ENCODE data around the gene HPCAL1. TPM values are rescaled to one million over a fixed set of nuclear protein-coding genes. Genes with fewer than 3 reads are reported as not detected.

HPCAL1 gene
- total RNA-seq, 2 experiments from 2014 or later: 109 to 114 TPM

DNA sequence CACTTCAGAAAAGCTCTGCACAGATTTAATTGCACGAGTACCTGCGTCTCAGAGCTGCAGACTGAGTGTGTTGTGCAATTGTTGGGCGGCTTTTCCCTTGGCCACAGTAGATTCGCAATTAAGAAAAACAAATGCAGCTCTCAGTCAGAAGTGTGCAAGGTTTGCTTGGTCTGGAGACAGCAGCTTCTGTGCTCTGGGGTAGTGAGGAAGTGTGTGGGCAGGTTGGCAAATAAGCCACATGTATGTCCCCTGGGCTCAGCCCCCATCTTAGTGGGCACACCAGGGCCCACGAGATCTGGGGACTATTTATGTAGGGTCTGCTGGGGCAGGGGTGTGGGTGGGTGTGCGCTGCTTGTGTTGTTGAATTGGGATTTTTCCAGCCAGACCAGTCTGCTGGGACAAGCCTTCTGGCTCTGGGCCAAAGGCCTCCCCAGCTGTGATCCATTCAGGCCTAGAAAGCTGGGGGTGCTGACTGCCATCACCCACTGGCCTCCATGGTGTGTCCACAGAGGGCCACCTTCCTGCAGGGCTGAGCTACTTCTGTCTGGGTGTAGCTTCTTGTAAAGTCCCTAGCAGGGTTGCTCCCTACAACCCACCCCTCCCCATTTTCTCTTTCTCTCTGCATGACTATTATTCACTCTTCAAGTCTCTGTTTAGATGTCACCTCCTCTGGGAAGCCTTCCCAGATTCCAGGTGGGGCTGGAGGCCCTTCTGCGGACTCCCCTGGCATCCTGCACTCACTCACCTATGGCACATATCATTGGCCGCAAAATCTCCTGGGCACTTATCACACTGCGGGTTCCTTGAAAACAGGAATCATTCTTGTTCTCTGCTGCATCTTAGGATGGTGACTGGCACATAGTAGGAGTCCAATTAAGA is 77.6 kb downstream of the HPCAL1 start:
- peak; percentile 10 for ATAC-seq
- CTCF ChIA-PET: interaction anchor here (0.6 to 1.5 kb wide), 5 partner anchors 17 to 360 kb away, joined by 3 to 5 read pairs (median 4); no protein-coding TSS in a partner anchor
- POLR2A ChIA-PET: interaction anchor here (0.6 to 0.7 kb wide), 3 partner anchors 11 to 77 kb away, joined by 3 to 5 read pairs (median 4); no protein-coding TSS in a partner anchor
- Mint-ChIP-seq H3K27me3 (no peaks in the 10 kb centered on the region), H3K4me1 (peaks cover 90% of the 10 kb centered on the region), H3K36me3 (ENCODE audit: low read depth) (no peaks in the 10 kb centered on the region), H3K4me3 (no peak overlapping the region), H3K27ac (peak overlapping the region; percentile 48), H3K9me3 (ENCODE audit: low read depth) (no peaks in the 10 kb centered on the region)
- peak; percentile 29 for DNase-seq
- intact Hi-C loops (cut with DNase I, micrococcal nuclease): loop anchor here in 1 of 2 experiments (2.0 to 5.0 kb wide), 2 partner anchors 29 to 78 kb away; partner anchors contain the start of gene HPCAL1

DNA sequence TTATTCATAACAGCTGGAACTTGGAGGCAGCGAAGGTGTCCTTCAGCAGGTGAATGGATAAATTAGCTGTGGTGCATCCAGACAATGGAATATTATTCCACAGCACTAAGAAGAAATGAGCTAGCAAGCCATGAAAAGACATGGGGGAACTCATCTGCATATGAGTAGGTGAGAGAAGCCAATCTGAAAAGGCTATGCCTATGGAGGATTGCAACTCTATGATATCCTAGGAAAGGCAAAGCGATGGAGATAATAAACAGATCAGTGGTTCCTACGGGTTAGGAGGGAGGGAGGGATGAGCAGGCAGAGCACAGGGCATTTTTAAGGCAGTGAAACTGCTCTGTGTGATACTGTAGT is 79.3 kb downstream of the HPCAL1 start:
- intact Hi-C loops (cut with DNase I, micrococcal nuclease): loop anchor here in 1 of 2 experiments (2.0 to 5.0 kb wide), 2 partner anchors 27 to 80 kb away; partner anchors contain the start of gene HPCAL1
- no peaks in the 10 kb centered on the region for H3K9me3 Mint-ChIP-seq (ENCODE audit: low read depth)
- ATAC-seq (peak; percentile 1), DNase-seq (no peak)
- no peaks in the 10 kb centered on the region for H3K27me3 Mint-ChIP-seq
- H3K4me1 Mint-ChIP-seq: peaks cover 93% of the 10 kb centered on the region
- peak overlapping the region; percentile 69 for H3K27ac Mint-ChIP-seq
- CTCF ChIA-PET: interaction anchor here (0.6 to 2.9 kb wide), 5 partner anchors 10 to 565 kb away, joined by 3 to 17 read pairs (median 3); no protein-coding TSS in a partner anchor
- H3K36me3 Mint-ChIP-seq (ENCODE audit: low read depth): no peaks in the 10 kb centered on the region
- POLR2A ChIA-PET: interaction anchor here (0.7 kb wide), 1 partner anchor 247 kb away, joined by 3 read pairs; no protein-coding TSS in a partner anchor
- no peak overlapping the region for H3K4me3 Mint-ChIP-seq

DNA sequence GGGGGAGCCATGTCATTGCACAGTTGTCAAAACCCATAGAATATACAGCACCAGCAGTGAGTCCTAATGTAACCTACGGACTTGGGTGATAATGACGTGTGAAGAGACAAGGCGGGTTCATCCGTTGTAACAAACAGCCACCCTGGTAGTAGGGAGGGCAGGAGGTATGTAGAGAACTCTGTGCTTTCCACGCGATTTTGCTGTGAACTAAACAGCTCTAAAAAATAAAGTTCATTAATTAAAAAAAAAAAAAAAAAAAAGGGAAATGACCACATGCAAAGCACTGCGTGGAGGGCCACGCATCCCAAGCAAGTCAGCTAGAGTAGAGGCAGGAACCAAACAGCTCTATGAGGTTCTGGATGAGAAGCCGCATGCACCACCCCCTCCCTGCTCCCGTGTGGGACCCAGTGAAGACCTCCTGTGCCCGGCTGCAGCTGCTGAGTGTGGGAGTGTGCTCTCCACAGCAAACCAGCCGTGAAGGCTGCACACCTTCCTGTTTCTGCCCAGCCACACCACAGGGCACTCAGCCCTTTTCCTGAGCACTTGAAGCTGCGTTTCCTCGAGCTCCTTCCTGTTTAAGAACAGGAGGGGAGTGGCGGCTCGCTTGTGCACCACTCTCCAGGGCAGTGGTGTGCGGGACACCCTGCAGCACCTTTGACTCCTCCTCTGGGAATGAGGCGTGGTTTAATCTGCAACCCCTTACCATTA is 79.8 kb downstream of the HPCAL1 start:
- POLR2A ChIA-PET: interaction anchor here (0.7 to 1.2 kb wide), 2 partner anchors 25 to 248 kb away, joined by 3 to 4 read pairs; no protein-coding TSS in a partner anchor
- intact Hi-C loops (cut with DNase I, micrococcal nuclease): loop anchor here in 1 of 2 experiments (5.0 kb wide), 1 partner anchor 80 kb away; the partner anchor contains the start of gene HPCAL1
- H3K27ac Mint-ChIP-seq: peak overlapping the region; percentile 69

DNA sequence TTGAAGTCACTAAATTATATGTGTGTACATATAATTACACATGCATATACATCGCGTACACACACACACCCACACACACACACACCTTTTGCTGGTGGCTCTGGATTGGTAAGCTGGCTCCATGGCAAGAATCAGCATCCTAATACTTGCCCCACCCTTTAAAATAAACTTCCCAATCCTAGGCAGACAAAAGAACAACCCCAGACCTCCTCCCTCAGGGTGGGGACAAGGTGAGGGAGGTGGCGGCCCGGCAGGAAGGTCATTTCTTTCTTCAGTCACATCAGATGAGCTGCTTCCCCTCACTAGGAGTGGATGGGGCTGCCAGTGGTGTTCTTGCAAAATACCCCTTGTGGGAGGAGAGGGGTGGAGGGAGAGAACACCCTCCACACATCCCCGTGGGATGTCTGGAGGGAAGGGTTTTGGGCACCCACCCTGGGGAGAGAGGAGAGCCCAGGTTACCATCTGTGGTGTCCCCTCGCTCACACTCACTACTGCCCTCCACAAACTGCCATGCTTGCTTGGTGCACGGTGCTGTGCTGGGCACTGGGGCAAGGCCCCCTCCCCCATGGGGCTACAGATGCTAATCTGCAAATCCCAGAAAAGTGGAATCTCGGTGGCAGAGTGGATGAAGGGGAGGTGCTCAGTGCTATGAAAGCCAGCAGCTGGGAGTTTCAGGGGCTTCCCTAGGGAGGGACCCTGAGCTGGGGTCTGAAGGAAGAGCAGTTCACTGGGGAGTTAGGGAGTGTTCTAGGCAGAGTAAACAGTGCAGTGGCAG is 81.4 kb downstream of the HPCAL1 start:
- Mint-ChIP-seq H3K36me3 (ENCODE audit: low read depth) (no peaks in the 10 kb centered on the region), H3K4me3 (no peak overlapping the region), H3K27ac (peak overlapping the region; percentile 39), H3K4me1 (peaks cover 86% of the 10 kb centered on the region), H3K27me3 (no peaks in the 10 kb centered on the region), H3K9me3 (ENCODE audit: low read depth) (no peaks in the 10 kb centered on the region)
- ATAC-seq (no peak), DNase-seq (no peak)
- ChIA-PET CTCF (interaction anchor here (0.7 to 2.9 kb wide), 6 partner anchors 17 to 97 kb away, joined by 3 to 17 read pairs (median 4); no protein-coding TSS in a partner anchor), POLR2A (interaction anchor here (1.2 kb wide), 1 partner anchor 24 kb away, joined by 4 read pairs; no protein-coding TSS in a partner anchor)
- intact Hi-C loops (cut with DNase I, micrococcal nuclease): loop anchor here in 1 of 2 experiments (5.0 kb wide), 1 partner anchor 82 kb away; the partner anchor contains the start of gene HPCAL1

More for the DNA sequence above, 79.8 kb downstream of the HPCAL1 start:
- CTCF ChIA-PET: interaction anchor here (0.6 to 2.9 kb wide), 7 partner anchors 9 to 568 kb away, joined by 3 to 17 read pairs (median 4); no protein-coding TSS in a partner anchor
- no peaks in the 10 kb centered on the region for H3K36me3 Mint-ChIP-seq (ENCODE audit: low read depth)
- no peaks in the 10 kb centered on the region for H3K27me3 Mint-ChIP-seq
- DNase-seq (peak; percentile 46), ATAC-seq (peak; percentile 68)
- H3K9me3 Mint-ChIP-seq (ENCODE audit: low read depth): no peaks in the 10 kb centered on the region
- peaks cover 91% of the 10 kb centered on the region for H3K4me1 Mint-ChIP-seq
- H3K4me3 Mint-ChIP-seq: peak overlapping the region; percentile 15

DNA sequence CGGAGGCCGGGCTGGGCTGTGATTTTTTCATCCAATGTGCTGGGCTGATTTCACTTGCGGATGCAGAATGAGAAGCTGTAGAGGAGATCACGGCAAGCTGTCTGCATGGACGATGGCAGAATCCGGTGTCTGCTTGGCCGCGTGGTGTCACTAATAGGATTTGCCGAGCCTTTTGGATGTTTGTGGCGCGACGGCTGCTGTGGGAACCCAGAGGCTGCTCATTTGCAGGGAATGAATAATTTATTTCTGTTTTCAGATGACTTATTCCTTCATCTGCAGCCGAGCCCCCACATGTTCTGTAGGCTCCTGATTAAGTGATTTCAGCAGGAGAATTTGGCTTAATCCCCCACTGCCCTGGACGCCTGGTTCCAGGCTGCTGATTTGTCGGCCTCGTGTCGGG is 82.8 kb downstream of the HPCAL1 start:
- H3K27me3 Mint-ChIP-seq: no peaks in the 10 kb centered on the region
- H3K36me3 Mint-ChIP-seq (ENCODE audit: low read depth): no peaks in the 10 kb centered on the region
- H3K4me1 Mint-ChIP-seq: peaks cover 83% of the 10 kb centered on the region
- ATAC-seq (no peak), DNase-seq (no peak)
- H3K9me3 Mint-ChIP-seq (ENCODE audit: low read depth): no peaks in the 10 kb centered on the region
- POLR2A ChIA-PET: no interaction called here
- intact Hi-C loops (cut with DNase I, micrococcal nuclease): no loop called here
- CTCF ChIA-PET: interaction anchor here (1.0 to 1.5 kb wide), 2 partner anchors 23 to 24 kb away, joined by 3 to 5 read pairs; no protein-coding TSS in a partner anchor
- H3K4me3 Mint-ChIP-seq: no peak overlapping the region
- no peak overlapping the region for H3K27ac Mint-ChIP-seq

DNA sequence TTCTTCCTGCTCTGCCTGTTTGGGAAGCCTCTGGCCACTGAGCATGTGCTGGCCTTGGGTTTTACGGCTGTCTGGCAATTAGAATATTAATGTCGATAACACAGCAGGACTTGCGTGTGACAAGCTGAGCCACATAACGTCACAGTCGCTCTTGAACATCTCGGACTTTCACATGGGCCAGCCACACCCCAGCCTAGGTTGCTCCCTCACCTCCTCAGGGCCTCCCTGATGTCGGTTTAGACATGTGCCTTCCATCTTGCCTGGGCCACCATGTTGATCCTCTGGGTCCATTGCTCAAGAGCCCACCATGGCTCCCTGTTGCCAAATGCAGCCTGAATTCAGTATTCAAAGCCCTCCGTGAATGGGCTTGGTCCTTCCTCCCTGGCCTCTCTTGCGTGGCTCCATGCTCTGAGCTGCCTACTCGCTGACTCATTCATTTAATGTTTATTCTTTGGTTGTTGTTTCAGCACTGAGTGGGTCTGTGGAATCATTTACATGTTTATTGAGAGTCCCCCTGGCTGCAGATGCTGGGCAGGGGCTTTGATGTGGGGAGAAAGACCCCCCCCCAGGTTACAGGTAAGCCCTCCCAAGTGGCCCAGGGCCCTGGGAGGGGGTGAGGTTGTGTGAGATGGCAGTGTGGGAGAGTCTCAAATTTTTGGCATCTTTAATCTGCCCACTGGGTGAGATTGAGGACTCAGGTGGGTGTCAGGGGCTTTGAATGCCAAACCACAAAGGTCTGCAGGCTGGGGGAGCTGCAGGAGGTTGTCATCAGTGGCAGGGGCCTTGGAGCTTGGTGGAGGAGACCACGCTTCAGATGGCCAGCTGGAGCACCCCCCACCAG is 83.4 kb downstream of the HPCAL1 start:
- POLR2A ChIA-PET: no interaction called here
- H3K4me1 Mint-ChIP-seq: peaks cover 77% of the 10 kb centered on the region
- H3K4me3 Mint-ChIP-seq: no peak overlapping the region
- peak overlapping the region; percentile 56 for H3K27ac Mint-ChIP-seq
- H3K36me3 Mint-ChIP-seq (ENCODE audit: low read depth): no peaks in the 10 kb centered on the region
- ATAC-seq: peak; percentile 31
- no peaks in the 10 kb centered on the region for H3K9me3 Mint-ChIP-seq (ENCODE audit: low read depth)
- DNase-seq: no peak
- CTCF ChIA-PET: interaction anchor here (0.7 to 1.0 kb wide), 2 partner anchors 23 to 306 kb away, joined by 3 to 5 read pairs; no protein-coding TSS in a partner anchor
- no peaks in the 10 kb centered on the region for H3K27me3 Mint-ChIP-seq
- intact Hi-C loops (cut with DNase I, micrococcal nuclease): no loop called here

DNA sequence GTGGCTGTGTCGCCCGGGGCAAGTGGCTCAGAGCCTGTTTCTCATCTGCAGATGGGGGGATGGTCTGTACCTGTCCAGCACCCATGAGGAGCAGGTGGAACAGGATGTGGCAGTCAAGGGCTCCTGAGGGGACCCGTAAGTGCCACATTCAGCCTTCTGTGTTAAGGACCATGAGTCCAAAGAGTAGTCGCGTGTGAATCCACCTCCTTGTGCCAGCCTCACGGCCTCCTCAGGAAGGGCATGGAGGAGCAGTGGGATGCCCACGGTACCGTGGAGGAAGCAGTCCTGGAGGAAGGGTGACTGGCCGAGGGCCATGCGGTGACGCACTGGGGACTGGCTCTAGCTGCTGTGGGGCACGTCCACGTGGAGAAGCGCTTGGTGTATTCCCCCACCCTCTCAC is 84.3 kb downstream of the HPCAL1 start:
- CTCF ChIA-PET: interaction anchor here (0.7 kb wide), 1 partner anchor 305 kb away, joined by 3 read pairs; no protein-coding TSS in a partner anchor
- DNase-seq: no peak
- Mint-ChIP-seq H3K4me1 (peaks cover 75% of the 10 kb centered on the region), H3K27ac (peak overlapping the region; percentile 14), H3K4me3 (no peak overlapping the region), H3K27me3 (no peaks in the 10 kb centered on the region), H3K9me3 (ENCODE audit: low read depth) (no peaks in the 10 kb centered on the region), H3K36me3 (ENCODE audit: low read depth) (no peaks in the 10 kb centered on the region)
- intact Hi-C loops (cut with DNase I, micrococcal nuclease): no loop called here
- no peak for ATAC-seq
- POLR2A ChIA-PET: no interaction called here

DNA sequence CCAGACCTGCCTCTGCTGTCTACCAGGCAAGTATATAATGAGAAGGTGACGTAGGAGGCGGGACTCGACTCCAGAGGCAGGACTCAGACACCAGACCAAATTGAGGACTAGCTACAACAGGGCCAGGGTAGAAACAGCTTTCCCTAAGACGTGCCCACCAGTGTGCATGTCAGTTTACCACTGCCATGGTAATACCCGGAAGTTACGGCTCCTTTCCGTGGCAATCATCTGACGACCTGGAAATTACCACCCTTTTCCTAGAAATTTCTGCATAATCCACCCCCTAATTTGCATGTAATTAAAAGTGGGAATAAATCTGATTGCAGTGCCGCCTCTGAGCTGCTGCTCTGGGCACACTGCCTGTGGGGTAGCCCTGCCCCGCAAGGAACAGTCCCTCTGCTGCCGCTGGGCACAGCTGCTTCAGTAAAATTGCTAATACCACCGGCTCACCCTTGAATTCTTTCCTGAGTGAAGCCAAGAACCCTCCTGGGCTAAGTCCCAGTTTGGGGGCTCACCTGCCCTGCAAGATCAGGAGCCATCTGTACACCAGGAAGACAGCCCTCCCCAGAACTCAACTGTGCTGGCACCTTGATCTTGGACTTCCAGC is 86.4 kb downstream of the HPCAL1 start:
- DNase-seq (no peak), ATAC-seq (no peak)
- intact Hi-C loops (cut with DNase I, micrococcal nuclease): no loop called here
- POLR2A ChIA-PET: no interaction called here
- H3K36me3 Mint-ChIP-seq (ENCODE audit: low read depth): no peaks in the 10 kb centered on the region
- H3K27me3 Mint-ChIP-seq: no peaks in the 10 kb centered on the region
- no peak overlapping the region for H3K4me3 Mint-ChIP-seq
- CTCF ChIA-PET: no interaction called here
- peaks cover 72% of the 10 kb centered on the region for H3K4me1 Mint-ChIP-seq
- H3K9me3 Mint-ChIP-seq (ENCODE audit: low read depth): no peaks in the 10 kb centered on the region
- peak overlapping the region; percentile 9 for H3K27ac Mint-ChIP-seq

DNA sequence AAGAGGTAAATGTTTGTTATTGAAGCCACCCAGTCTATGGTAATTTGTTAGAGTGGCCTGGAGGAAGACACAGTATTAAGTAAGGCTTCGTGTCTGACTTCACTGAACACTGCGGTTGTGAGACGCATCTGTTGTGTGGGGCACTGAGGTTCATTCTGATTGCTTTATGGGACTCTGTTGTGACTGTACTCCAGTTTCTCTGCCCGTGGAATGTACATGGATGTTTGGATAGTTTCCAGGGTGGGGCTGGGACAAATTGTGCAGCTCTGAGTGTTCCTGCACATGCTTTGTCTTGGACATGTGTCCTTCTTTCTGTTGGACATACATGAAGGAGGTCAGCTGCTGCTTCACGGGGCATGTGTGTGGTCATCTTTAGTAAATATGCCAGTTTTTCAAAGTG is 86.9 kb downstream of the HPCAL1 start:
- DNase-seq: no peak
- no peaks in the 10 kb centered on the region for H3K9me3 Mint-ChIP-seq (ENCODE audit: low read depth)
- ChIA-PET POLR2A (no interaction called here), CTCF (interaction anchor here (0.6 kb wide), 1 partner anchor 10 kb away, joined by 3 read pairs; no protein-coding TSS in a partner anchor)
- no peaks in the 10 kb centered on the region for H3K36me3 Mint-ChIP-seq (ENCODE audit: low read depth)
- no peaks in the 10 kb centered on the region for H3K27me3 Mint-ChIP-seq
- no peak for ATAC-seq
- peaks cover 71% of the 10 kb centered on the region for H3K4me1 Mint-ChIP-seq
- peak overlapping the region; percentile 45 for H3K27ac Mint-ChIP-seq
- no peak overlapping the region for H3K4me3 Mint-ChIP-seq
- intact Hi-C loops (cut with DNase I, micrococcal nuclease): no loop called here
